NCI-H2171 treated with DMSO at 0.1 percent for 48 hours (cell line): ENCODE data around the gene RBM17.
"Not testable (repeated sequence)": the region's sequence is repeated elsewhere in the genome, so short reads cannot be mapped to it uniquely, and the experiment has no call there.

Experiments used
- DNase-seq: peaks from one replicate; lab custom pipeline; 2025; lab: John Stamatoyannopoulos, UW

Gene RBM17

DNA sequence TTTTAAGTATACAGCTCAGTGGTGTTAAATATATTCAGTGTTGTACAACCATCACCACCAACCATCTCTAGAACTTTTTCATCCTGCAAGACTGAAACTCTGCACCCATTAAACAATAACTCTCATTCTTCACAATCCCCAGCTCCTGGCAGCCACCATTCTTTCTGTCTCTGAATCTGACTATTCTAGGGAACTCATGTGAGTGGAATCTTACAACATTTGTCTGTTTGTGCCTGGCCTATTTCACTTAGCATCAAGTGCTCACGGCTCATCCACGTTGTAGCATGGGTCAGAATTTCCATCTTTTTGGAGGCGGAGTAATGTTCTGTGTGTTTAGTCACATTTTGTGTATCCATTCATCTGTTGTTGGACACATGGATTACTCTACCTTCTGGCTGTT is 73.1 kb downstream of the RBM17 start:
- DNase-seq = no peak

DNA sequence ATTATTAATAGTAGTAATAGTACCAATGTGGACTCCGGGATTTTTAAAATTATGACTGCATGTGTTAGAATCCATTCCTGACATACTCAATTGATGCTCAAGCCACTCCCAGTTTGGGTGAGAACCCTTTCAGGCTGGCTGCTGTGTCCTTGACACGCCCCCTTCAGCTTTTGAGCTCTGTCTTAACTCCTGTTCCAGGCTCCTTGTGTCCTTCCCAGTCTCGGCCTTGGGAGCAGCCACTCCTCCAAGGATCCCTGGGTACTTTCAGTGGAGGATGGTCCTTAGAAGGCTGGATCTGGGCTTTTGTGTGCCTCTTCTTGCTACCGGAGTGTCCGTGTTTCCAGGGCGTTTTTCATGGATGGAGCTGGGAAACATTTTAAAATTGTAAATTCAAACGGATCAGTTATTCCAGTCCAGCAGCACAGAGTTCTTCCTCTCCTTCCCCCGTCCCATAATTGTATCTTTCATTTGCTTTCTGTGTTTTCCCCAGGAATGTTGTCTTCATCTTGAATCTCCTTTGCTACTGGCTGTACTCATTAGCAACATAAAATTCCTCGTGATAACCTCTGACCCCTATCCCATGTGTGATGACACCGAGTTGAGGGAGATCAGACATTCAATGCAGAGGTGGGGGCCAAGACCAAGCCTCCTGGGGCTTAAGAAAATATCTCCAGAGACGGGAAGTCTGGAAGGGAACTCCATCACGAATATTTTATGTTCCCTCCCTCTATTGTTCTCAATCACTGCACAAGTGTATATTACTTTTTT is 73.9 kb downstream of the RBM17 start:
- DNase-seq = no peak

DNA sequence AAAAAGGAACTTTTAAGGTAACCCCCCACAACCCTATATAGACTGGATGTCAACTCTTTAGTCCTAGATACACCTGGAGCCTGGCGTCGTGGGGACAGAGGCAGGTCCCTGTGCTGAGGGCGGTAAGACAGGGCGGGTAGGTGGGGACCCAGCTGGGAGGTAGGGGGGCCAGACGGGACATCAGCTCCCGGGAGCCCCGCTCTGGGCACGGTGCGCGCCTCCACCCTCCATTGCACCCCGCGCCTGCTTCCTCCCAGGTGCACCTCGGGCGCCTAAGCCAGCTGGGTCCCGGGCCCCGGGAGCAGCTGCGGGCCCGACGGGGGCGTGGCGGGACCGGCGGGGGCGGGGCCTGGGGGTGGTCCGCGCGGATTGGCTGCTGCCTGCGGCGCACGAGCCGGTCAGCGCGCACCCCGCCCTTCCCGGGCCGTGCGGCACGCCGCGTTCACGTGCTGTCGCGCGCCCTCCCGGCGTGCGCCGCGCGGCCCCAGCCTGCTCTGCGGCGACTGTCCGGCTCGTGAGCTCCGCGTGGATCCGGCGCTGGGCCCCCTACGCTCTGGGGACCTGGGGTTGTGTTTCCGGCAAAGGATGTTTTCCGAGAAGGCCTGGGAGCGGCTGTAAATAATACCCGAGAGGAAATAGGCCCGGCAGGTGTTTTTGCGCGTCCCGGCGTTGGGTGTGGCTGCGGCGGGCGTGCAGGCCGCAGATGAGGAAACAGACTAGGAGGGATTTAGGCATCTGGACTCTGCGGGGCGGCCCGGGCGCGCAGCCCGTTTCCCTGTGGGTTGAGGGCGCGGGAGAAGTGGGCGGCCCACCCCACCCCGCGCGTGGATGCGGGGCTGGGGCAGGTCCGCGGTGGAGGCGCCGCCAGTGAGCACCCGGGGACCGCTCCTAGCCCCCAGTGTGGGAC is 74.8 kb downstream of the RBM17 start:
- peak; percentile 83 for DNase-seq

DNA sequence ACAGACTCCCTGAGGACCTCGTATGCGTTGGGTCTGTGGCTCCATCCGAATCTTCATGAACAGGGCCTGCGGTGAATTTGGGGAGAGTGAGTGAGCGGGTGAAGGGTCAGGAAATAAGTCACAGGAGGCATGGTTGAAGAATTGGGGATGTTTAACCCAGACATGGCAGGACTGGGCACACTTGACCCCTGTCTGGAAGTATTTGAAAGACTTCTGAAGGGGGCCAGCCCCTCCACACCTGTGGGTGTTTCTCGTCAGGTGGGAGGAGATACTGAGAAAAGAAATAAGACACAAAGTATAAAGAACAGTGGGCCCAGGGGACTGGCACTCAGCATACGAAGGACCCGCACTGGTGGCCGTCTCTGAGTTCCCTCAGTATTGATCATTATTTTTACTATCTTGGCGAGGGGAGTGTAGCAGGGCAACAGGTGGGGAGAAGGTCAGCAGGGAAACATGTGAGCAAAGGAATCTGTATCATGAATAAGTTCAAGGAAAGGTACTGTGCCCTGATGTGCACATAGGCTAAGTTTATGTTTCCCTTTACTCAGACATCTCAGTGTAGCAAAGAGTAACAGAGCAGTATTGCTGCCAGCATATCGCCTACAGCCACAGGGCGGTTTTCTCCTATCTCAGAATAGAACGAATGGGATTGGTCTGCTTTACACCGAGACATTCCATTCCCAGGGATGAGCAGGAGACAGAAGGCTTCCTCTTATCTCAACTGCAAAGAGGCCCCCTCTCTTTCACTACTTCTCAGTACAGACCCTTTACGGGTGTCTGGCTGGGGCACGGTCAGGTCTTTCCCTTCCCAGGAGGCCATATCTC is 75.6 kb downstream of the RBM17 start:
- DNase-seq = no peak

DNA sequence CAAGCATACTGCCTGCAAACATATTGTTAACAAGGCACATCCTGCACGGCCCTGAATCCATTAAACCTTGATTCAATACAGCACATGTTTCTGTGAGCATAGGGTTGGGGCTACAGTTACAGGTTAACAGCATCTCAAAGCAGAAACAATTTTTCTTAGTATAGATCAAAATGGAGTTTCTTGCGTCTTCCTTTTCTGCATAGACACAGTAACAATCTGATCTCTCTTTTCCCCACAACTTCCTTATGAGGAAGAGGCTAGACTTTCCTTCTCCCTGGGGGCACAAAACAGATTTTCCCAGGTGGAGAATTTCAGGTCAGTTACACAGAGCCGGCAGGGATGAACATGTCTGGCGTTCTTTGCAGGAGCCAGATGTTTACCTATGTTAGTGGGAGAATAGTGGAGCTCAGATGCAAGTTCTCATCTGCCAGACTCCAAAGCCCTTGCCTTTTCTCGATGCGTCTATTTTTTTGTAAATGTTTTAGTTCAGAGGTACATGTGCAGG is 76.4 kb downstream of the RBM17 start:
- DNase-seq = peak; percentile 87

DNA sequence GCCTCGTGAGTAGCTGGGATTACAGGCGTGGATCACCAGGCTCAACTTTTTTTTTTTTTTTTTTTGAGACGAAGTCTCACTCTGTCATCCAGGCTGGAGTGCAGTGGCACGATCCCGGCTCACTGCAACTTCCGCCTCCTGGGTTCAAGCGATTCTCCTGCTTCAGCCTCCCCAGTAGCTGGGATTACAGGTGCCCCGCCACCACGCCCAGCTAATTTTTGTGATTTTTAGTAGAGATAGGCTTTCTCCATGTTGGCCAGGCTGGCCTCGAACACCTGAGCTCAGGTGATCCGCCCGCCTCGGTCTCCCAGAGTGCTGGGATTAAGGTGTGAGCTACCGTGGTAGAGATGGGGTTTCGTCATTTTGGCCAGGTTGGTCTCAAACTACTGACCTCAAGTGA is 77.1 kb downstream of the RBM17 start:
- not testable (repeated sequence) for DNase-seq
